Peyer's patch (tissue), 4 donors: ENCODE data around the gene STON1. TPM values are rescaled to one million over a fixed set of nuclear protein-coding genes. Genes with fewer than 3 reads are reported as not detected.
"Not testable (repeated sequence)": the region's sequence is repeated elsewhere in the genome, so short reads cannot be mapped to it uniquely, and the experiment has no call there.

Experiments
- DNase-seq, 3 donors: peaks; one replicate each; pipeline ENCODE4 v3.0.0-alpha.2; 2017 to 2019
- H3K27ac ChIP-seq, 4 donors: fragments of 200-600 bp; sonication (generic); one replicate each; pipeline ENCODE4 v1.5.1; 2016 to 2019
- H3K27me3 ChIP-seq, 2 donors: fragments of 200-600 bp; sonication (generic); one replicate each; pipeline ENCODE4 v1.5.1; 2019
- H3K36me3 ChIP-seq, 3 donors: fragments of 200-600 bp; sonication (generic); one replicate each; pipeline ENCODE4 v1.5.1; 2016 to 2019
- H3K4me1 ChIP-seq, 4 donors: fragments of 200-600 bp; sonication (generic); one replicate each; pipeline ENCODE4 v1.5.1; 2016 to 2019
- H3K4me3 ChIP-seq, 4 donors: fragments of 200-600 bp; sonication (generic); 1 replicate in 3 of 4; 2 replicates in 1 of 4; pipeline ENCODE4 v1.5.1; 2016 to 2019; ENCODE audit warnings: mild to moderate bottlenecking in 1 of 4
- H3K9me3 ChIP-seq, 4 donors: fragments of 200-600 bp; sonication (generic); one replicate each; pipeline ENCODE4 v1.5.1; 2016 to 2019; ENCODE audit warnings: mild to moderate bottlenecking in 1 of 4
- CTCF ChIP-seq, 6 experiments: fragments of 450-650 bp in 4 of 6; fragments of 200-600 bp in 2 of 6; sonication (generic) in 1 of 6; IDR thresholded peaks; one replicate each; pipeline ENCODE4 v1.5.1; 2017 to 2019; ENCODE audit warnings: antibody characterized with exemption in 6 of 6, mild to moderate bottlenecking in 3 of 6, moderate library complexity in 1 of 6
- POLR2A ChIP-seq, 2 donors: fragments of 450-650 bp; IDR thresholded peaks; one replicate each; pipeline ENCODE4 v1.5.1; 2017; ENCODE audit warnings: antibody characterized with exemption in 2 of 2, mild to moderate bottlenecking in 2 of 2, moderate library complexity in 2 of 2
- total RNA-seq, 4 donors: library from RNA; depleted of rRNA; stranded (reverse); fragments of >200 nt; gene quantifications; one replicate each; pipeline ENCODE4 v1.1.0, GENCODE V29; 2016

The STON1 gene
- total RNA-seq, 4 donors from 2014 or later = 3.9 to 22.3 (median 7.1) TPM

DNA sequence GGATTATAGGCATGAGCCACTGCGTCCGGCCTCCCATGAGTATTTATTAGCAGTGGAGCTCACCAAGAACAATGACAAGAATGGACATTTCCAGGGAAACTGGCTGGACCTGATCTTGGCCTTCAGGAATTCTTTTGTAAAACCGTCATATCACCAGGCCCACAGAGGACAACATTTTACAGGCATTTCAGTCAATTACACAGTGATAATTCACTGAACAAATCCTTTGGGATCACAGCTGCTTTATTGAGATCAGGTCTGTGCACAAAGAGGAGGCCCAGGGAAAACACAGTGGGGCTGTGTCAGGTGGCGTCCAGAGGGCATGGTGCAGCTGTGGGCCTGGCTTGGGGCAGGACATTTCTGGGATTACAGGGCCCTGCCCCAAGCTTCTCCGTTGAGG, 57.6 kb downstream of the STON1 start:
- no peak for TF ChIP-seq POLR2A (IDR thresholded peaks at IDR 0.05)
- TF ChIP-seq CTCF (IDR thresholded peaks at IDR 0.05) = no peak
- Histone ChIP-seq H3K36me3 (no peaks in the 10 kb centered on the region), H3K4me3 (no peak overlapping the region)

DNA sequence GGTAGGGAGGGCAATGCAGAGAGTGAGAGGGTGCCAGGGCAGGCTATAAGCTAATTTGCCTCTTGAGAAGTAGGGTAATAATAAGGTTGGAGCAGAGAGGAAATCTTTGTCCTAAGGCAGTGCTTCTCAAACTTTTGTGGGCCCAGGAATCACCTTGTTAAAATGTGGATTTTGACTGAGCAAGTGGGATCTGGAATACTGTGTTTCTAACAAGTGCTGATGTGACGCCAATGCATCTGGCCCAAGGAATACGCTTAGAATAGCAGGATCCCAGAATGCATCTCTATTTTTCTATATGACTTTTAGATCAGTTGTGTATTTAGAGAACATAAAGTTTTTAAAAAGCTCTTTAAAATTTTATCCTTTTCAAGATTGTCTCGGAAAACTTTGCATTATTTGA, 58.0 kb downstream of the STON1 start:
- no peak overlapping the region for H3K27ac ChIP-seq
- no peaks in the 10 kb centered on the region for H3K36me3 ChIP-seq
- DNase-seq = no peak
- no peaks in the 10 kb centered on the region for H3K9me3 ChIP-seq
- no peaks in the 10 kb centered on the region for H3K4me1 ChIP-seq
- H3K27me3 ChIP-seq = no peaks in the 10 kb centered on the region
- no peak overlapping the region for H3K4me3 ChIP-seq
- TF ChIP-seq CTCF (IDR thresholded peaks at IDR 0.05) (no peak), POLR2A (IDR thresholded peaks at IDR 0.05) (no peak)

More for the DNA sequence above, 57.6 kb downstream of the STON1 start:
- no peak overlapping the region for H3K27ac ChIP-seq
- DNase-seq = no peak
- no peaks in the 10 kb centered on the region for H3K27me3 ChIP-seq
- H3K9me3 ChIP-seq = no peaks in the 10 kb centered on the region
- no peaks in the 10 kb centered on the region for H3K4me1 ChIP-seq

- TF ChIP-seq POLR2A (IDR thresholded peaks at IDR 0.05) (no peak), CTCF (IDR thresholded peaks at IDR 0.05) (no peak)
- Histone ChIP-seq H3K27me3 (no peaks in the 10 kb centered on the region), H3K4me1 (no peaks in the 10 kb centered on the region), H3K9me3 (no peaks in the 10 kb centered on the region), H3K36me3 (no peaks in the 10 kb centered on the region), H3K27ac (no peak overlapping the region), H3K4me3 (no peak overlapping the region)
- no peak for DNase-seq
Measured at GRCh38 chr2:48588745-48589144, 58.8 kb downstream of the STON1 start.

DNA sequence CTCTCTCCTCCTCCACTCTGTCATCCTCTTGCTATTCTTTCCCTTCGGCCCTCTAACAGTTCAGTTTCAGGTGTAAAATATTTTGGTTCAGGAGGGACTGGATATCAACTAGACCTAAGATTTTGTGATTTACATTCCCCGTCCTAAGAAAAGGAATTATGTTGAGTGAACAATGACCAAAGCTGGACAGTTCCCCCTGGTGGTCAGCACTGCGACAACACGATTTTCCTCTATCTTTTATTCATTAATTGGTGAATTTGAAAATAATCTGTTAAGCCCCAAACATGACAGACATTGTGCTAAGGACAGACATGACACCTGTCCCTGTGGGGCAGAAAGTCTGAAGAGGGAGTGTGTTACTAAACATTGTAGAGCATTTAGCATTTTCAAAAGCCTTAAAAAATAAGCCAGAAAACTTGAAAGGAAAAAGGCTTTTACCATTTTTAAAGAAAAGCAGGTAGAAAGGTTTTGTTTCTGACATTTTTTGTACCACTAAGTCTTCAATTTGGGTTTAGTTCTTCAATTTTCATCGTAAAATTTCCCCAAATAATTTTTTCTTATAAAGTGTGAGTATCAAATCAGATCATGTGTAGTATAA, 59.3 kb downstream of the STON1 start:
- Histone ChIP-seq H3K9me3 (no peaks in the 10 kb centered on the region), H3K27ac (no peak overlapping the region), H3K4me1 (no peaks in the 10 kb centered on the region), H3K36me3 (no peaks in the 10 kb centered on the region), H3K27me3 (no peaks in the 10 kb centered on the region), H3K4me3 (no peak overlapping the region)
- no peak for DNase-seq
- TF ChIP-seq CTCF (IDR thresholded peaks at IDR 0.05) = peak; percentile 24 to 48 (median 41)
- TF ChIP-seq POLR2A (IDR thresholded peaks at IDR 0.05) = no peak

- TF ChIP-seq CTCF (IDR thresholded peaks at IDR 0.05) = no peak
- no peak for TF ChIP-seq POLR2A (IDR thresholded peaks at IDR 0.05)
- H3K4me3 ChIP-seq = no peak overlapping the region
- no peak overlapping the region for H3K27ac ChIP-seq
- H3K4me1 ChIP-seq = no peaks in the 10 kb centered on the region
- no peak for DNase-seq
- H3K27me3 ChIP-seq = no peaks in the 10 kb centered on the region
- no peaks in the 10 kb centered on the region for H3K36me3 ChIP-seq
- no peaks in the 10 kb centered on the region for H3K9me3 ChIP-seq
Measured at GRCh38 chr2:48590017-48590416, 60.1 kb downstream of the STON1 start.

- Histone ChIP-seq H3K27me3 (no peaks in the 10 kb centered on the region), H3K36me3 (peaks cover 0 to under 1% (median 0%) of the 10 kb centered on the region in 3 donors), H3K4me1 (no peaks in the 10 kb centered on the region), H3K9me3 (no peaks in the 10 kb centered on the region), H3K27ac (no peak overlapping the region), H3K4me3 (no peak overlapping the region)
- no peak for DNase-seq
- TF ChIP-seq CTCF (IDR thresholded peaks at IDR 0.05) = no peak
- TF ChIP-seq POLR2A (IDR thresholded peaks at IDR 0.05) = no peak
Measured at GRCh38 chr2:48592067-48592466, 62.1 kb downstream of the STON1 start.

- not testable (repeated sequence) for DNase-seq, H3K27ac ChIP-seq, H3K4me3 ChIP-seq, H3K4me1 ChIP-seq, H3K9me3 ChIP-seq, H3K27me3 ChIP-seq, H3K36me3 ChIP-seq
Measured at GRCh38 chr2:48596751-48597150, 66.8 kb downstream of the STON1 start.
